Measurements from ENCODE around the gene SUFU. TPM values are rescaled to one million over a fixed set of nuclear protein-coding genes. Genes with fewer than 3 reads are reported as not detected.

Gene SUFU
- total and polyA plus RNA-seq, 2 of the 8 experiments (the other 6 are each of a cell fraction or from before 2014, with no cell fraction given), result 7.0 to 10.8 TPM

DNA sequence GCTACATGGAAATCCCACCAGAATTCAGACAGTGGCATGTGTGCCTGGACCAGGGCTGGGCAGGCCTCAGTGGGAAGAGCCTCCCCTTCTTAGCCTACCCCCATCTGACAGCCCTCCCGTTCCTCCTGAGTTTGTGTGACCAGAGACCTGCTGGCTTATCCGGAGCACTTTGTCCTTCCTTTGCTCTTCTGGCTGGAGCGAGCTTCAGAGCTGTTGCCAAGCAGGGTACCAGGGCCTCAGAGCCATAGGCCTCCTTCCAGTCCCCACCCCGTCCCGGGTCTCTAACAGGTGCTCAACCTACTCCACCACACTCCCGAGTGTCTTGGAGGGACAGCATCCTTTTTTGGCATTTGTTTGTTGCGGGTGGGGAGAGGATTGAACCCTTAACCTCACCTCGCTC is 114.0 kb downstream of the SUFU start:
- Histone ChIP-seq H3K36me3 (ENCODE audit: control insufficient read depth in 2 of 4, insufficient read depth in 4 of 4, low read length in 3 of 4) (peaks cover 0 to 3% (median 0%) of the 10 kb centered on the region in 4 experiments; a peak in 2 of 8 replicates), H3K9me3 (ENCODE audit: insufficient read depth in 2 of 2, low read depth in 1 of 2, low read length in 1 of 2) (no peaks in the 10 kb centered on the region), H4K8ac (ENCODE audit: extremely low read depth, insufficient read depth, low read length) (no peak overlapping the region), H2AFZ (ENCODE audit: low read length) (no peak overlapping the region), H3K4ac (replicated peaks; ENCODE audit: insufficient read length, low read depth, low read length) (no peak overlapping the region), H3K4me3 (ENCODE audit: extremely low read depth in 1 of 4, insufficient read depth in 2 of 4, low read depth in 3 of 4, low read length in 4 of 4) (no peak overlapping the region), H2BK20ac (ENCODE audit: low read length) (no peak overlapping the region), H2BK12ac (ENCODE audit: low read depth, low read length) (no peak overlapping the region), H3K23ac (ENCODE audit: insufficient read length) (no peak overlapping the region), H3K79me1 (ENCODE audit: low read depth, low read length) (no peaks in the 10 kb centered on the region; the same call in 1 of the 2 replicates), H2BK15ac (ENCODE audit: low read length) (no peak overlapping the region), H3K4me1 (replicated peaks in 1 of 4; ENCODE audit: control insufficient read depth in 3 of 4, insufficient read depth in 4 of 4, low read length in 3 of 4) (peaks cover 0 to 6% (median 2%) of the 10 kb centered on the region in 4 experiments; a peak in 4 of 7 replicates), H4K5ac (ENCODE audit: insufficient read length, low read depth, low read length) (no peak overlapping the region), H4K20me1 (replicated peaks in 1 of 2; ENCODE audit: control insufficient read depth in 1 of 2, insufficient read depth in 2 of 2, low read length in 2 of 2) (no peaks in the 10 kb centered on the region), H3K9ac (replicated peaks in 1 of 4; ENCODE audit: extremely low read depth in 1 of 4, low read depth in 3 of 4, low read length in 3 of 4) (no peak overlapping the region), H3K4me2 (ENCODE audit: insufficient read depth in 1 of 2, low read depth in 2 of 2, low read length in 2 of 2) (no peak overlapping the region), H3K27ac (ENCODE audit: low read depth, low read length) (no peak overlapping the region), H2BK5ac (ENCODE audit: low read depth, low read length) (no peak overlapping the region), H3K18ac (ENCODE audit: extremely low read depth, low read length) (no peak overlapping the region), H2BK120ac (replicated peaks; ENCODE audit: low read depth, low read length) (no peak overlapping the region), H4K91ac (replicated peaks; ENCODE audit: insufficient read length, low read length) (no peak overlapping the region), H3K14ac (ENCODE audit: insufficient read length) (no peak overlapping the region), H3K23me2 (ENCODE audit: low read depth, low read length) (0 out of 2 replicates have a peak, but pooled peaks cover 2% of the 10 kb centered on the region), H3K56ac (replicated peaks; ENCODE audit: insufficient read length, low read depth, low read length) (no peak overlapping the region), H3K79me2 (ENCODE audit: control insufficient read depth in 1 of 2, insufficient read depth in 2 of 2, low read length in 2 of 2) (no peaks in the 10 kb centered on the region), H3K27me3 (replicated peaks in 1 of 4; ENCODE audit: control insufficient read depth in 3 of 4, extremely low read depth in 1 of 4, insufficient read depth in 3 of 4, low read length in 3 of 4) (no peaks in the 10 kb centered on the region), H2AK5ac (ENCODE audit: low read depth, low read length) (no peak overlapping the region)
- CTCF ChIA-PET (ENCODE audit: partially characterized antibody), result interaction anchor here (1.3 to 8.9 kb wide), 6 partner anchors 10 to 52 kb away, joined by 7 to 160 read pairs (median 14); no protein-coding TSS in a partner anchor
- FAIRE-seq (no peak), DNase-seq (ENCODE audit: low read depth in 1 of 2, low spot score in 2 of 2) (no peak)
- POLR2A ChIA-PET (ENCODE audit: partially characterized antibody), result interaction anchor here (0.9 to 3.4 kb wide), 2 partner anchors 11 to 27 kb away, joined by 3 to 21 read pairs; no protein-coding TSS in a partner anchor
- 92% methylated on average over 8 of the region's 8 CpGs; no CpG with 5 or more reads in 1 of the 2 experiments for WGBS, 2 experiments (ENCODE audit: extremely low coverage in 1 of 2, insufficient coverage in 1 of 2, insufficient read length in 1 of 2, insufficient replicate concordance in 2 of 2, low coverage in 1 of 2, low lambda C conversion rate in 2 of 2, missing lambda C conversion rate in 1 of 2)
- TF ChIP-seq NANOG (IDR thresholded peaks at IDR 0.05; ENCODE audit: insufficient read depth, low read depth, low read length, poor library complexity, severe bottlenecking) (no peak), CHD2 (IDR thresholded peaks at IDR 0.05; ENCODE audit: low read length) (no peak), POLR2AphosphoS5 (IDR thresholded peaks at IDR 0.05; ENCODE audit: low read depth, low read length) (no peak), EP300 (IDR thresholded peaks at IDR 0.05; ENCODE audit: borderline replicate concordance in 1 of 2, low read depth in 2 of 2, low read length in 2 of 2) (no peak), SP1 (IDR thresholded peaks at IDR 0.05; ENCODE audit: low read depth, low read length) (no peak), GTF2F1 (IDR thresholded peaks at IDR 0.05; ENCODE audit: borderline replicate concordance, low read depth, low read length) (no peak), SIRT6 (IDR thresholded peaks at IDR 0.05; ENCODE audit: low read length) (no peak), RXRA (IDR thresholded peaks at IDR 0.05; ENCODE audit: insufficient read depth, low read depth, low read length) (no peak), SUZ12 (IDR thresholded peaks at IDR 0.05; ENCODE audit: low read length) (no peak)
- TF ChIP-seq, protein P1, sequence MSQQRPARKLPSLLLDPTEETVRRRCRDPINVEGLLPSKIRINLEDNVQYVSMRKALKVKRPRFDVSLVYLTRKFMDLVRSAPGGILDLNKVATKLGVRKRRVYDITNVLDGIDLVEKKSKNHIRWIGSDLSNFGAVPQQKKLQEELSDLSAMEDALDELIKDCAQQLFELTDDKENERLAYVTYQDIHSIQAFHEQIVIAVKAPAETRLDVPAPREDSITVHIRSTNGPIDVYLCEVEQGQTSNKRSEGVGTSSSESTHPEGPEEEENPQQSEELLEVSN (IDR thresholded peaks at IDR 0.05), result no peak
- TF ChIP-seq, protein P2, sequence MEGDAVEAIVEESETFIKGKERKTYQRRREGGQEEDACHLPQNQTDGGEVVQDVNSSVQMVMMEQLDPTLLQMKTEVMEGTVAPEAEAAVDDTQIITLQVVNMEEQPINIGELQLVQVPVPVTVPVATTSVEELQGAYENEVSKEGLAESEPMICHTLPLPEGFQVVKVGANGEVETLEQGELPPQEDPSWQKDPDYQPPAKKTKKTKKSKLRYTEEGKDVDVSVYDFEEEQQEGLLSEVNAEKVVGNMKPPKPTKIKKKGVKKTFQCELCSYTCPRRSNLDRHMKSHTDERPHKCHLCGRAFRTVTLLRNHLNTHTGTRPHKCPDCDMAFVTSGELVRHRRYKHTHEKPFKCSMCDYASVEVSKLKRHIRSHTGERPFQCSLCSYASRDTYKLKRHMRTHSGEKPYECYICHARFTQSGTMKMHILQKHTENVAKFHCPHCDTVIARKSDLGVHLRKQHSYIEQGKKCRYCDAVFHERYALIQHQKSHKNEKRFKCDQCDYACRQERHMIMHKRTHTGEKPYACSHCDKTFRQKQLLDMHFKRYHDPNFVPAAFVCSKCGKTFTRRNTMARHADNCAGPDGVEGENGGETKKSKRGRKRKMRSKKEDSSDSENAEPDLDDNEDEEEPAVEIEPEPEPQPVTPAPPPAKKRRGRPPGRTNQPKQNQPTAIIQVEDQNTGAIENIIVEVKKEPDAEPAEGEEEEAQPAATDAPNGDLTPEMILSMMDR (IDR thresholded peaks at IDR 0.05; ENCODE audit: control extremely low read depth in 1 of 3, insufficient read depth in 1 of 3, low read depth in 1 of 3, low read length in 3 of 3), result no peak

All from H1 (cell line).